Natural killer cell (primary cell): ENCODE data around the gene TREX2. TPM values are rescaled to one million over a fixed set of nuclear protein-coding genes. Genes with fewer than 3 reads are reported as not detected.

Experiments
- ATAC-seq, 3 donors: fragments of 150-1000 bp in 2 of 3; fragments of 200-7000 bp in 1 of 3; cut with Tn5 transposase; 1 replicate in 1 of 3; 2 replicates in 2 of 3; pipeline ENCODE4 v1.10.0; 2021; ENCODE audit warnings: mild to moderate bottlenecking in 2 of 3, moderate library complexity in 2 of 3
- DNase-seq, 2 donors: peaks; one replicate each; pipeline versions ENCODE4 v3.0.0 to v3.0.0-alpha.2; 2013 to 2021; ENCODE audit warnings: mixed read lengths in 1 of 2
- H3K27ac ChIP-seq: one replicate; pipeline ENCODE4 v1.5.1; 2013; ENCODE audit warnings: mild to moderate bottlenecking, low read length
- H3K27me3 ChIP-seq: one replicate; pipeline ENCODE4 v1.6.1; 2013; ENCODE audit warnings: low read length; ENCODE audit not compliant: control insufficient read depth, insufficient read depth
- H3K36me3 ChIP-seq: one replicate; pipeline ENCODE4 v1.6.1; 2013; ENCODE audit warnings: low read length; ENCODE audit not compliant: control insufficient read depth, insufficient read depth
- H3K4me1 ChIP-seq: one replicate; pipeline ENCODE4 v1.6.1; 2013; ENCODE audit warnings: low read length; ENCODE audit not compliant: control insufficient read depth, insufficient read depth
- H3K4me3 ChIP-seq: one replicate; pipeline ENCODE4 v1.5.1; 2013; ENCODE audit warnings: low read length
- H3K9me3 ChIP-seq: one replicate; pipeline ENCODE4 v1.6.1; 2013; ENCODE audit warnings: low read length; ENCODE audit not compliant: control insufficient read depth, insufficient read depth
- H3K27ac Mint-ChIP-seq, 2 donors: one replicate each; pipeline ENCODE4 v1.8.0; 2022; ENCODE audit warnings: mild to moderate bottlenecking in 2 of 2, mixed read lengths in 2 of 2, moderate library complexity in 1 of 2
- H3K27me3 Mint-ChIP-seq, 2 donors: one replicate each; pipeline ENCODE4 v1.8.0; 2022; ENCODE audit warnings: low read depth in 2 of 2, mixed read lengths in 2 of 2
- H3K36me3 Mint-ChIP-seq: one replicate; pipeline ENCODE4 v1.8.0; 2022; ENCODE audit warnings: mixed read lengths
- H3K4me1 Mint-ChIP-seq, 2 donors: one replicate each; pipeline ENCODE4 v1.8.0; 2022; ENCODE audit warnings: mixed read lengths in 2 of 2
- H3K4me3 Mint-ChIP-seq: one replicate; pipeline ENCODE4 v1.8.0; 2022; ENCODE audit warnings: mild to moderate bottlenecking, moderate library complexity, mixed read lengths
- H3K9me3 Mint-ChIP-seq, 2 donors: one replicate each; pipeline ENCODE4 v1.8.0; 2022; ENCODE audit warnings: mixed read lengths in 2 of 2
- WGBS: methylation state at CpG from one replicate; pipeline ENCODE4 v1.1.7; 2013; ENCODE audit warnings: missing lambda C conversion rate; ENCODE audit not compliant: insufficient coverage; 5-methylcytosine and 5-hydroxymethylcytosine counted together
- intact Hi-C: fragments of 100-400 bp; cut with micrococcal nuclease; formaldehyde crosslinking; loops from one replicate; pipeline ENCODE4 v1.14.2; 2022
- total RNA-seq, 4 donors: library from RNA; stranded (reverse); fragments of 120-200 nt in 1 of 4; gene quantifications; one replicate each; pipeline versions ENCODE4 v1.2.3 to v1.2.4, GENCODE V29; 2013 to 2022
- TF ChIP-seq, protein P1 (sequence below): fragments of 200-600 bp; IDR thresholded peaks from one replicate; pipeline ENCODE4 v1.8.0; 2022; ENCODE audit warnings: antibody characterized with exemption

Gene TREX2
- total RNA-seq, 3 donors from 2014 or later (not counting 1 experiment from before 2014, with no cell fraction given): 1.6 to 3.4 (median 3.1) TPM

DNA sequence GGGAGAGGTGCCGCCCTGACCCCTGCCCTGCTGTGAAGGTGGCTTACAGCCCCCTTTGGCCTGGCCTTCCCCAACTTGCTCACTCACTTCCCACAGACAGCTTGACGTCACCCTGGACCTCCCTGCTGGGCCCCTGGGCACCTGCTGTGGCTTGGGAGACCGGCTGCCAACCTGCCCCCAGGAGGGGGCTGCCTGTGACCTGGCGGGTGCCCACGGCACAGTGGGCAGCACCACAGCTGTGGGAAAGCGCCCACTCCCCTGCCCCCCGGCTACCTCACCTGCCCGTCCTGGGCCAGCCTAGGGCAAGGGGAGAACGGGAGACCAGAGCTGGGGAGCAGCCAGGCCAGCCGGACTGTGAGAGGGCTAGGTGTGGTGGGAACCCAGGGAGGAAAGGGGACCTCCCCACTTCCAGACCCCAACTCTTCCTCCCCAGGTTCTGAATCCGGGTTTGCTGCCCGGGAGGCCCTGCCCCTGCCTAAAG, 36.9 kb downstream of the TREX2 start:
- no peak overlapping the region for H3K4me3 Mint-ChIP-seq
- Histone ChIP-seq H3K27ac (no peak overlapping the region), H3K4me1 (peaks cover 15% of the 10 kb centered on the region), H3K4me3 (no peak overlapping the region), H3K36me3 (no peaks in the 10 kb centered on the region), H3K9me3 (no peaks in the 10 kb centered on the region), H3K27me3 (no peaks in the 10 kb centered on the region)
- intact Hi-C loops: no loop called here
- WGBS: 77% methylated on average over 7 of the region's 12 CpGs
- no peak for ATAC-seq
- no peaks in the 10 kb centered on the region for H3K9me3 Mint-ChIP-seq
- peaks cover 0 to 10% of the 10 kb centered on the region in 2 donors for H3K4me1 Mint-ChIP-seq
- no peak overlapping the region for H3K27ac Mint-ChIP-seq
- TF ChIP-seq, protein P1, sequence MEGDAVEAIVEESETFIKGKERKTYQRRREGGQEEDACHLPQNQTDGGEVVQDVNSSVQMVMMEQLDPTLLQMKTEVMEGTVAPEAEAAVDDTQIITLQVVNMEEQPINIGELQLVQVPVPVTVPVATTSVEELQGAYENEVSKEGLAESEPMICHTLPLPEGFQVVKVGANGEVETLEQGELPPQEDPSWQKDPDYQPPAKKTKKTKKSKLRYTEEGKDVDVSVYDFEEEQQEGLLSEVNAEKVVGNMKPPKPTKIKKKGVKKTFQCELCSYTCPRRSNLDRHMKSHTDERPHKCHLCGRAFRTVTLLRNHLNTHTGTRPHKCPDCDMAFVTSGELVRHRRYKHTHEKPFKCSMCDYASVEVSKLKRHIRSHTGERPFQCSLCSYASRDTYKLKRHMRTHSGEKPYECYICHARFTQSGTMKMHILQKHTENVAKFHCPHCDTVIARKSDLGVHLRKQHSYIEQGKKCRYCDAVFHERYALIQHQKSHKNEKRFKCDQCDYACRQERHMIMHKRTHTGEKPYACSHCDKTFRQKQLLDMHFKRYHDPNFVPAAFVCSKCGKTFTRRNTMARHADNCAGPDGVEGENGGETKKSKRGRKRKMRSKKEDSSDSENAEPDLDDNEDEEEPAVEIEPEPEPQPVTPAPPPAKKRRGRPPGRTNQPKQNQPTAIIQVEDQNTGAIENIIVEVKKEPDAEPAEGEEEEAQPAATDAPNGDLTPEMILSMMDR: no peak
- H3K27me3 Mint-ChIP-seq: peaks cover 0 to 5% of the 10 kb centered on the region in 2 donors
- DNase-seq: no peak
- no peaks in the 10 kb centered on the region for H3K36me3 Mint-ChIP-seq

DNA sequence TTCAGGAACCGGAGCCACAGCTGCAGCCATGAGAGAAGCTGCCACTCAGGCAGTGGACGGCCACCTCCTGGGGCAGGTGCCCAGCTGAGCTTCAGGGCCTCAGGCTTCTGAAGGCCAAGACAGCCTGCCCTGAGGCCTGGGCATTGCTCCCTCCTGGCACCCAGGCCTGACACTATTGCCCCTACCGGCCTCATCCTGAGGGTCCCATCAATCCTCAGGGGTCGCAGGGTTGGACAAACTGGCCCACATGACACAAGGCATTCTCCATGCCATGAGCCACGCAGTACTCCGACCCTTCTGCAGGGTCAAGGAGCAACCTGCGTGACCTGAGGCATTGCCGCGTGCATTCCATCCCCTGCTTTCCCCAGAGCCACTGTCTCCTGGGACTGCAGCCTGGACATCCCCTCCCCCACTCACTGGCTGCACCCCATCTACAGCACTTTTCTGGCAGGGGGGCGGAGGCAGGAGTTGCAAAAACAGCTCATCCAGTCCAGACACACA, 37.6 kb downstream of the TREX2 start:
- Mint-ChIP-seq H3K4me3 (no peak overlapping the region), H3K9me3 (no peaks in the 10 kb centered on the region), H3K36me3 (no peaks in the 10 kb centered on the region), H3K27me3 (peaks cover 0 to 6% of the 10 kb centered on the region in 2 donors), H3K4me1 (peaks cover 0 to 10% of the 10 kb centered on the region in 2 donors), H3K27ac (no peak overlapping the region)
- peaks cover 15% of the 10 kb centered on the region for H3K4me1 ChIP-seq
- intact Hi-C loops: no loop called here
- ATAC-seq (no peak), DNase-seq (no peak)
- WGBS: 93% methylated on average over 10 of the region's 10 CpGs
- no peak overlapping the region for H3K27ac ChIP-seq
- H3K27me3 ChIP-seq: no peaks in the 10 kb centered on the region
- no peak overlapping the region for H3K4me3 ChIP-seq
- no peaks in the 10 kb centered on the region for H3K36me3 ChIP-seq
- H3K9me3 ChIP-seq: no peaks in the 10 kb centered on the region
- TF ChIP-seq, protein P1: no peak

DNA sequence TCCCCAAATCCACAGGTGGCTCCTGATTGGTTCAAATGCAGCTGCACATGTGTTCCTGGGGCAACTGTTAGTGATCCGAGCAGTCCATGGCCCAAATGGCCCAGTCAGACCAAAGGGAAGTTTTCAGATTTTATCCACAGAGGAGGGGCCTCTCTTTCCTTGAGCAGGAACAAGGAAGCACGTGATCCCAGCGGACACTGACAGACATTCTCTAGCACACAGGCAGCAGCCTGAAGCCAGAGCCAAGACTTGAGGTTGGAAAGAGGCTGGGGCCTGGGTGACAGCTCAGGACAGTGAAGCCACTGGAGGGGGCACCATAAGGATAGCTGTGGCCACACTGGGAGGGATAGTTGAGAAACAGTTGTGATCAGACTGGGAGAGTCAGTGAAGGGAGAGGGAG, 38.1 kb downstream of the TREX2 start:
- no peak overlapping the region for H3K27ac Mint-ChIP-seq
- Histone ChIP-seq H3K27ac (no peak overlapping the region), H3K36me3 (no peaks in the 10 kb centered on the region), H3K4me3 (no peak overlapping the region), H3K27me3 (no peaks in the 10 kb centered on the region), H3K9me3 (no peaks in the 10 kb centered on the region), H3K4me1 (peaks cover 15% of the 10 kb centered on the region)
- ATAC-seq (no peak), DNase-seq (no peak)
- TF ChIP-seq, protein P1: no peak
- intact Hi-C loops: no loop called here
- peaks cover 0 to 11% of the 10 kb centered on the region in 2 donors for H3K27me3 Mint-ChIP-seq
- no peaks in the 10 kb centered on the region for H3K36me3 Mint-ChIP-seq
- no peak overlapping the region for H3K4me3 Mint-ChIP-seq
- peaks cover 0 to 10% of the 10 kb centered on the region in 2 donors for H3K4me1 Mint-ChIP-seq
- H3K9me3 Mint-ChIP-seq: no peaks in the 10 kb centered on the region
- 94% methylated on average over 3 of the region's 3 CpGs for WGBS

DNA sequence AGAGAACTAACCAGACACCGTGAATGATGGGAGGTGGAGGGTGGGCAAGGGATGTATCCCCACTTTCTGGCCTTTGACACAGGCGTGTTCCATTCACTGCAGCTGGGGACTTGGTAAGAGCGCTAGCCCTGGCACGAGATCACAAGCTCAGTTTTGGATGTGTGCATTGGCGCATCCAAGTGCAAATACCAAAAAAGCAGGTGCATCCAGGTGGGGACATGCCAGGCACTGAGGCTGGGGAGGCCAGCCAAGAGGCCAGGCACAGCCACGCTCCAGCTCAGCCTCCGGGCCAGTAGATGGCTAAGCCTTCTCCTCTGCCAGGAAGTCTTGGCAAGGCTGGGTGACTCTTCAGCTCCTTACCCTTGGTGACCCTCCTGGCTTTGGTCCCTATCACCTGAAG, 39.0 kb downstream of the TREX2 start:
- Histone ChIP-seq H3K36me3 (no peaks in the 10 kb centered on the region), H3K4me1 (peaks cover 6% of the 10 kb centered on the region), H3K27me3 (no peaks in the 10 kb centered on the region), H3K9me3 (no peaks in the 10 kb centered on the region), H3K27ac (no peak overlapping the region), H3K4me3 (no peak overlapping the region)
- peaks cover 0 to 3% of the 10 kb centered on the region in 2 donors for H3K4me1 Mint-ChIP-seq
- ATAC-seq (no peak), DNase-seq (no peak)
- H3K36me3 Mint-ChIP-seq: no peaks in the 10 kb centered on the region
- no peak overlapping the region for H3K27ac Mint-ChIP-seq
- TF ChIP-seq, protein P1: no peak
- intact Hi-C loops: no loop called here
- 95% methylated on average over 7 of the region's 7 CpGs for WGBS
- H3K9me3 Mint-ChIP-seq: no peaks in the 10 kb centered on the region
- peaks cover 4 to 12% of the 10 kb centered on the region in 2 donors for H3K27me3 Mint-ChIP-seq
- no peak overlapping the region for H3K4me3 Mint-ChIP-seq
